Activated T-cell treated with anti-CD3 and anti-CD28 coated beads, Interleukin-2, amount 50 U/mL, for 4 hours (primary cell): Measurements from ENCODE around the gene HMCN2. TPM values are rescaled to one million over a fixed set of nuclear protein-coding genes. Genes with fewer than 3 reads are reported as not detected.
"Not testable (repeated sequence)": the region's sequence is repeated elsewhere in the genome, so short reads cannot be mapped to it uniquely, and the experiment has no call there.

Experiments used
- ATAC-seq, 2 donors: fragments of 200-7000 bp; cut with Tn5 transposase; one replicate each; pipeline ENCODE4 v1.10.0; 2021
- DNase-seq: peaks from one replicate; pipeline ENCODE4 v3.0.0-alpha.2; 2020
- H3K27me3 Mint-ChIP-seq: one replicate; pipeline ENCODE4 v1.8.0; 2021; ENCODE audit warnings: low read depth, mixed read lengths
- H3K36me3 Mint-ChIP-seq: one replicate; pipeline ENCODE4 v1.8.0; 2022; ENCODE audit warnings: mixed read lengths; ENCODE audit not compliant: insufficient read depth
- H3K4me1 Mint-ChIP-seq: one replicate; pipeline ENCODE4 v1.8.0; 2021; ENCODE audit warnings: low read depth, mixed read lengths
- H3K4me3 Mint-ChIP-seq: one replicate; pipeline ENCODE4 v1.8.0; 2021; ENCODE audit warnings: mild to moderate bottlenecking, moderate library complexity, mixed read lengths
- H3K9me3 Mint-ChIP-seq: one replicate; pipeline ENCODE4 v1.8.0; 2021; ENCODE audit warnings: mixed read lengths
- total RNA-seq, 3 donors: library from RNA; stranded (reverse); gene quantifications; one replicate each; pipeline ENCODE4 v1.2.1, GENCODE V29; 2021

The HMCN2 gene
- total RNA-seq, 3 donors from 2014 or later = 0.03 to 0.05 TPM; not detected in 1

DNA sequence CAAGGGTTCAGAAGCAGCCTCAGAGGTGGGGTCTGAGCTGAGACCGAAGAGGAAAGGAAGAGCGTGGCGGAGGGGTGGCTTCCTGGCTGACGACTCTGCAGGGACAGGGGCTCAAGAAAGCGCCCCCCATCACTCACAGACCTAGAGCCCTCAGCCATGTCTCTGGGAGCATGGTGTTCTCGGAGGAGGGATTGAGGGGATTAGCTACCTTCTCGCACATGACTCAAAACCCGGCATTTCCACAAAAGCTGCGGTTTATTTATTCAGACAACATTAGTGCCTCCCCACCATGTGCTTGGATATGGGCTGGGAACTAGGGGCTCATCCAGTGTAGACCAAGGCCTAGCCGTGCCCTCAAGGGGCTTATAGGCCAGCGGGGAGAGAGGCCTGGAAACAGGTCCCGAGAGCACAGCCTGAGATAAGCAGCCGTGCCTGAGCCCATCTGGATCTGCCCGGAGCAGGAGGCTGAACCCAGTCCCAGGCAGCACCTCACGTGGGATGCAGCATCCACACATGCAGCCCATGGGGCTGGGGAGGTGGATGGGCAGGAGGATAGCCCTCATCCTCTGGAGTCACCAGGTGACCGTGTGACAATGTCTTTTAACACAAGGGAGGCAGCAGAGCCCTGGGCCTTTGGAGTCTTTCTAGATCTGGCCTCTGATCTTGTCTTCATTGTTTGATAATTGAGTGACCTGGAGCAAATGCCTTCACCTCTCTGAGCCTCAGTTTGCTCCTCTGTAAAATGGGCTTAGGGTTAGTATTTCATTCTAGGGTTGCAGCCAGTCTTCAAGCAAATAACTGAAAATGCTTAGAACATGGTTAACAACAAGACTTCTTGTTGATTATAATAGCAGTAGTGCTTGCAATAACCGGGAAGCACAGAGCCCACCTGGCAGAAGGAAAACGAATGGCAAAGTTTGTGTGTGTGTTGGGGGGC lies 878 bp upstream of the HMCN2 start:
- Mint-ChIP-seq H3K9me3 (no peaks in the 10 kb centered on the region), H3K27me3 (peaks cover 66% of the 10 kb centered on the region), H3K4me3 (no peak overlapping the region), H3K4me1 (peaks cover 6% of the 10 kb centered on the region), H3K36me3 (no peaks in the 10 kb centered on the region)
- ATAC-seq = no peak
- no peak for DNase-seq

DNA sequence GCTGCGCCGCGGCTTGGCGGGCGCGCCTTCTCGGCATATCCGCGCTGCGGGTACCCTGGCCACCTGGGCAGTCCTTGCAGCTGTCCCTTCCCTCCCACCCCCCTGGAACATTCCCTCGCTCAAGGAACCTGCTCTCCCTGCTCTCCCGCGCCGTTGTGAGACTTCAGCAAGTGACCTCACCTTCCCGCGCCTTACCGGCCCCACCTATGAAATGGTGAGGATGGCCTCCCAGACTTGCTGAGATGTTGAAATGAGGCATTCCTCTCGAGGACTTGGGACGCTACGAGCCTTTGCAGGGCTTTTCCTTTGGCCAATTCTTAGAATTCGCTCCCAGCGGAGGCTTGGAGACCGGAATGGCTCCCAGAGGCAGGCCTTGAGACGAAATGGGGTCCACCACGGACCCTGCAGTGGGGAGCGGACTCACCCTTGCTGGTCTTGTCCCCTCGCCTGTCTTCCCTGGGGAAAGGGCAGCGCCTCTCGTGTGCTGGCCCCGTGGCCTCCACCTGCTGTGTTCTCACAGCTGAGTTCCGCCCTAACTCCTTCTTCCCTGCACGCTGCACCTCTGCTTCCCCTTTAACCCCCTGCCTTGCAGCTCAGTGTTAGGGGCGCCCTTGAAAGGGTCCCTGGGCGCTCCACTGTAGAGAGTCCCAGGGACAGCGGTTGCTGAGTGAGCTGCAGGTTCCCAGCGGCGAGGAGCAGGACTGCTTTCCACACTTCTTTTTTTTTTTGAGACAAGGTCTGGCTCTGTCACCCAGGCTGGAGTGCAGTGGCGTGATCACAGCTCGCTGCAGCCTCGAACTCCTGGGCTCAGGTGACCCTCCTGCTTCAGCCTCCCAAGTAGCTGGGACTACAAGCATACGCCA lies 907 bp downstream of the HMCN2 start:
- Mint-ChIP-seq H3K9me3 (no peaks in the 10 kb centered on the region), H3K4me1 (peaks cover 6% of the 10 kb centered on the region), H3K4me3 (no peak overlapping the region), H3K36me3 (no peaks in the 10 kb centered on the region), H3K27me3 (peaks cover 66% of the 10 kb centered on the region)
- no peak for DNase-seq
- no peak for ATAC-seq

DNA sequence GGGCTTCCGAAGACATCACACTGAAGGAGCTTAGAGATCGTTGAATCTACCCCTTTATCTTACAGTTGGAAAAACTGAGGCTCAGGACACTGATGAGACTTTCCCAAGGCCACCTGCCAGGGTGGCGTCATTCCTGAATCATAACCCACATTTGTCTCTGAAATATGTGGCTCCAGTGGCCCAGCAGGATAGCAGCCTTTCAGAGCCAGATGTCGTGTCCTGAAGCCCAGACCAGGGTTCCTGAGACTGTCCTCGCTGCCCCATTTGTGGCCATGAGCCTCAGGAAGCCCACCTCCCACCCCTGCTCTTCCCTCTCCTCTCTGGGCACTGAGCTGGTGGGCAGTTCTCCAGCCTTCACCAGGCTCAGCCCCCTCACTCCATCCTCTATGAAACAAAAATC lies 2.4 kb downstream of the HMCN2 start:
- Mint-ChIP-seq H3K4me3 (no peak overlapping the region), H3K36me3 (no peaks in the 10 kb centered on the region), H3K9me3 (no peaks in the 10 kb centered on the region), H3K27me3 (peaks cover 63% of the 10 kb centered on the region), H3K4me1 (peaks cover 6% of the 10 kb centered on the region)
- DNase-seq = no peak
- no peak for ATAC-seq

DNA sequence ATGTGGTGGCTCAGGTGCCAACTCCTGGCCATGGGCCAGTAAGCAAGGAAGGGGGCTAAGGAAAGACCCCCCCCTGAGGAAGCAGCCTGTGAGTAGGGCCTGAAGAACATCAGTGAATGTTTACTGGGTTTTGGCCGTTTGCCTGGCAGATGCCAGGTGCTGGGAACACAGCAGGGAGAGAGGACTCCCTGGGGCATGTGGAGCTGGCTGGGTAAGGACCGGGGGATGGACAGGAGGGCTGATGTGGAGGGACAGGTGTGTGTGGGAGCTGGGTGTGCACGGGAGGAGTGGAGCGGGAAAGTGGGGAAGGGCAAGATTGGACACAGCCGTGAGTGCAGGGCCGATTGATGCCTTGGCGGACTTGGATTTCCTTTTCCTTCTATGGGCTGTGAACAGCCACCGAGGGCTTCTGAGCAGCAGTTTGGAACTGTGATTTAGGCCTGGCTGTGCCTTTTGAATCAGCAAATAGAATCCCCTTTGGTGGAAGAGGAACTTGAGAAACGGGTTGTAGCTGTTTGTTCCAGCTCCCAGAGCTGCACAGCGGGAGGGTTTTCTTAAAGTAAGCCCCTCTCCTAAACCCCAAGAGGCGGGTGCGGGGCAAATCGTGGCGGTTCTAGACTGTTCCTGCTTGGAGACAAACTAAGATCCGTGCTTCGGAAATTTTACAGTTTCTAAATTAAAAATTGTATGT lies 3.1 kb downstream of the HMCN2 start:
- Mint-ChIP-seq H3K4me3 (no peak overlapping the region), H3K9me3 (no peaks in the 10 kb centered on the region), H3K4me1 (peaks cover 6% of the 10 kb centered on the region), H3K36me3 (no peaks in the 10 kb centered on the region), H3K27me3 (peaks cover 57% of the 10 kb centered on the region)
- ATAC-seq = no peak
- DNase-seq = no peak

DNA sequence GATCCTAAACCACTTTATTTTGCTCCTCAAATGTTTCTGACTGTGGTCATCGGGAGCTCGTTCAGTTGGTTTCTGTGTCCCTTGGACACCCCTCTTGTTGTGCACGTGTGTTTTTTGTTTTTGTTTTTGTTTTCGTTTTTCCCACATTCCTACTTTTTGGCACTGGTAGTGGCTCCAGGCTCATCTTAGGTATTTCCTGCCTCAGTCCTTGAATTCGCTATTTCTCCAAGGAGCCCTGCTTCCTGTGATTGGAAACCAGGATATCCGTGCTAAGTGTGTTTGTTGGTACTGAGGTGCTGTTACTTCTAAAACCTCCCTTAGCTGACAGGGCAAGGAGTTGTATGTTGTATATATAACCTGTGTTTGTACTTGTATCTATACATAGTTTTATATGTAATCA lies 5.9 kb downstream of the HMCN2 start:
- DNase-seq (no peak), ATAC-seq (no peak)
- no peaks in the 10 kb centered on the region for H3K4me1 Mint-ChIP-seq
- peaks cover 40% of the 10 kb centered on the region for H3K27me3 Mint-ChIP-seq
- H3K9me3 Mint-ChIP-seq = no peaks in the 10 kb centered on the region
- no peak overlapping the region for H3K4me3 Mint-ChIP-seq
- no peaks in the 10 kb centered on the region for H3K36me3 Mint-ChIP-seq

DNA sequence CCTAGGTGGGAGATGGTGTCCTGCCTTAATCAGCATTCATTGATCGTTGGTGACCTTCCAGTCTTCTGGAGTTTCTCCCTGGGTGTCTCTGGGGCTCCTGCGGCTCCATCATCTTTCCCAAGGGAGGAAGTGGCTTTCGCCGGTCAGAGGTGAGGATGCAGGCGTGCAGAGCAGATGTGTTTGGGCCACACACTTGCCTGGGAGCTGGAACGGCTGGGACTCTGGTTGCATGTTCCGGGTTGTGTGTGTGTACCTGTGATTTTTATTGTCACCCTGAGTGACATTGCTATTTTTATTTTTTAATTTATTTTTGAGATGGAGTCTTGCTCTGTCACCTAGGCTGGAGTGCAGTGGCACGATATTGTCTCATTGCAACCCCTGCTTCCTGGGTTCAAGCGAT lies 9.6 kb downstream of the HMCN2 start:
- Mint-ChIP-seq H3K36me3 (no peaks in the 10 kb centered on the region), H3K4me3 (no peak overlapping the region), H3K27me3 (peaks cover 19% of the 10 kb centered on the region), H3K9me3 (no peaks in the 10 kb centered on the region), H3K4me1 (no peaks in the 10 kb centered on the region)
- ATAC-seq = no peak
- DNase-seq = no peak

DNA sequence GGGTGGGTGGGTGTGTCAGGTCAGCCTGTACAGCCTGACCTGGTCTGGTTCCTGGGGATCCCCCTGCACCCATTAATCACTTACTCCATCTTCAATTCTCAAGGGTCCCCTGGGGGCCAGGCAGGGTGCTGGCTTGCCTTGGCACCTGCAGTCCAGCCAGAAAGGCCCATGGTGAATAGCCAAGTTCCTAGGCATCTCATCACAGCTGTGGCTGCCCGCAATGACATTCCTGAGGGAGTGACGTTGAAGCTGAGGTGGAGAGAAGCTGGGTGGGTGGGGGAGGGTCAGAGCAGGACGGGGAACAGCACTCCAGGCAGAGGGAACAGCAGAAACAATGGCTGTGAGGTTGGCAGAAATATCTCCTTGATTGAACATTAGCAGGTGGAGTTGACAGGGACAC lies 10.6 kb downstream of the HMCN2 start:
- no peaks in the 10 kb centered on the region for H3K36me3 Mint-ChIP-seq
- no peaks in the 10 kb centered on the region for H3K4me1 Mint-ChIP-seq
- no peak for DNase-seq
- H3K4me3 Mint-ChIP-seq = no peak overlapping the region
- H3K27me3 Mint-ChIP-seq = peaks cover 17% of the 10 kb centered on the region
- no peaks in the 10 kb centered on the region for H3K9me3 Mint-ChIP-seq
- ATAC-seq = no peak

DNA sequence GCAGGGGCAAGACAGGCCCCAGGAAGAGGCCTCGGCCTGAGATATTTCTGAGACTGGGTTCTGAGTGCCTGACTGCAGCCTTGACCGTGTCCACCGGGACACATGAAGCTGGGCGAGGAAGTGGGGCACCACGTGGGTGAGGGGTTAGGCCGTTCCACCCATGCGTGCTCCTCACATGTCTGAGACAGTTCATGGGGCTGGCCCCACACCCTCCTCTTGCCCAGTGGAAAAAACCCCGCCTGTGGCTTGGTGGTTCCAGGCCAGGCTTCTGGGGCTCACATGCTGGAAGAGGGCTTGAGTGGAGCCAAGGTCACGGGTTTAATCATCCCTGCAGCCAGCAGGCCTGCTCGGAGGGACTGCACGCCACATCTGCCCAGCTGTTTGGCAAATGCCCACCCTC lies 11.4 kb downstream of the HMCN2 start:
- H3K27me3 Mint-ChIP-seq = peaks cover 16% of the 10 kb centered on the region
- H3K36me3 Mint-ChIP-seq = no peaks in the 10 kb centered on the region
- no peaks in the 10 kb centered on the region for H3K4me1 Mint-ChIP-seq
- H3K9me3 Mint-ChIP-seq = no peaks in the 10 kb centered on the region
- no peak for ATAC-seq
- no peak overlapping the region for H3K4me3 Mint-ChIP-seq
- DNase-seq = no peak

DNA sequence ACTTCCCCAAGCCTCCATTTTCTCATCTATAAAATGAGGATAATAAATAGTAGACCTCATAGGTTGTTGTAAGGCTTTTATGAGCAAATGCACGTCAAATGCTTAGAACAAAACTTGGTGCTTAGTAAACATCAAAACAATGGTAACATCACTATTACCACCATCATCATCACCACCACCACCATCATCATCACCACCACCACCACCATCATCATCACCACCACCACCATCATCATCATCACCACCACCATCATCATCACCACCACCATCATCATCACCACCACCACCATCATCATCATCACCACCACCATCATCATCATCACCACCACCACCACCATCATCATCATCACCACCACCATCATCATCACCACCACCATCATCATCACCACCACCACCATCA lies 12.0 kb downstream of the HMCN2 start:
- ATAC-seq, DNase-seq, H3K4me3 Mint-ChIP-seq, H3K36me3 Mint-ChIP-seq, H3K4me1 Mint-ChIP-seq, H3K9me3 Mint-ChIP-seq: not testable (repeated sequence)
- peaks cover 14% of the 10 kb centered on the region for H3K27me3 Mint-ChIP-seq

DNA sequence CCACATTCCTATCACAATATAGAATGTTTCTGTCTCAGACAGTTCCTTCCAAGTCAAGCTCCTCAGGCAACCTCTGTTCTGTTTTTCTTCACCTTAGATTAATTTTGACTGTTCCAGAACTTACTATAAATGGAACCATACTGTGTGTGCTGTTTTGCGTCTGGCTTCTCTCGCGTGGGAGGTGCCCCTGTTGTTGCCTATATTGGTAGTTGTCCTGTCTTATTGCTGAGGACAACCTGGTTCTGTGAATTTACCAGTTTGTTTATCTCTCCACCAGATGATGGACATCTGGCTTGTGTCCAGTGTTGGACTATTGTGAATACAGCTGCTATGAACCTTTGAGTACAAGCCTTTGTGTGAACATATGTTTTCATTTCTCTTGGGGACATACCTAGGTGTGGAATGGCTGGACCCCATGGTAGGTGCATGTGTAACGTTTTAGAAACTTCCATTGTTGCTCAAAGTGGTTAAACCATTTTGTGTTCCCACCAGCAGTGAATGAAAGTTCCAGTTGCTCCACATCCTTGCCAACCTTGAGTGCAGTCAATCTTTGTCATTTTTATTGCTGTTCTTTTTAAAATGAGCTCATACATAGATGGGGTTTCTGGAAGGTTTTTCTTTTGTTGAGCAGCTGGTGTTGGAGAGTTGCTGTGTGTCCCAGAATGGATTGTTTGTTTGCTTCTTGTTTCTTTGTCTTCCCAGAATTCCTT lies 18.1 kb downstream of the HMCN2 start:
- no peak overlapping the region for H3K4me3 Mint-ChIP-seq
- no peaks in the 10 kb centered on the region for H3K4me1 Mint-ChIP-seq
- H3K27me3 Mint-ChIP-seq = peaks cover 32% of the 10 kb centered on the region
- H3K36me3 Mint-ChIP-seq = no peaks in the 10 kb centered on the region
- no peaks in the 10 kb centered on the region for H3K9me3 Mint-ChIP-seq
- DNase-seq (no peak), ATAC-seq (no peak)

DNA sequence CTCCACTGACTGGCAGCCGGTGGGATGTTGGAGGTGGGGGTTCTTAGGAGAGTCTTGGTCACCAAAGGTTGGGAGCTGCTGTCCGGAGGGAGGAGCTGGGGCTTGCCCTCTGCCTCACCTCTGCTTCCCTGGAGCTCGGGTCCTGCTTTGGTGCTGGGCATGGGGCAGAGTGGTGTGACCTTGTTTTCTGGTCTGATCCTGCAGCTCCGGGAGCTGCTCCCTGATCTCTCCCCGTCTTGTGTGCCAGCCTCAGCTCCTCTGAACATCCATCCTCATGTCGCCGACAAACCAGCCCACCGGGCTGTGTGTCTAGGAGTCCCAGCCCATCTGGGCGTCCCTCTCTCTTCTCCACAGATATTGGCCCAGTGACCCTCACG lies 18.7 kb downstream of the HMCN2 start:
- Mint-ChIP-seq H3K27me3 (peaks cover 32% of the 10 kb centered on the region), H3K36me3 (no peaks in the 10 kb centered on the region), H3K4me1 (no peaks in the 10 kb centered on the region), H3K9me3 (no peaks in the 10 kb centered on the region), H3K4me3 (no peak overlapping the region)
- DNase-seq (no peak), ATAC-seq (no peak)

DNA sequence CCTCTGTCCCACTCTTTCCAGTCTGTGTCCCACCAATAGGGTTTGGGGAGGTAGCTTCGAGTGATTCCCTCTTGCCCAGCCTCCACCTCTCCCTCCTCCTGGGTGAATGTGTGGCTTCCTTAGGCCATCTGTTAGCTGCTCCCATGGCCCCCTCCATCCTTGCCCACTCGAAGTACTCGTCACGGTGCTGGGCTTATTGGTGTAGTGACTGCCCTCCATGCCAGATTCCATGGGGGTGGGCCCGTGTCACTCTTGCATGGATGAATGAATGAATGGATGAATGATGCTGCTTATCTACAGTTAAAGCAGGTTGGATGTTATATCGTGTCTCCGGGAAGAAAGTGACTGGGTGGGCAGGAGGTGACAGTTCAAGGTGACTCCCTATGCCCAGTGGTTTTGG lies 19.1 kb downstream of the HMCN2 start:
- Mint-ChIP-seq H3K27me3 (peaks cover 32% of the 10 kb centered on the region), H3K4me1 (no peaks in the 10 kb centered on the region), H3K36me3 (no peaks in the 10 kb centered on the region), H3K9me3 (no peaks in the 10 kb centered on the region), H3K4me3 (no peak overlapping the region)
- DNase-seq = no peak
- no peak for ATAC-seq

DNA sequence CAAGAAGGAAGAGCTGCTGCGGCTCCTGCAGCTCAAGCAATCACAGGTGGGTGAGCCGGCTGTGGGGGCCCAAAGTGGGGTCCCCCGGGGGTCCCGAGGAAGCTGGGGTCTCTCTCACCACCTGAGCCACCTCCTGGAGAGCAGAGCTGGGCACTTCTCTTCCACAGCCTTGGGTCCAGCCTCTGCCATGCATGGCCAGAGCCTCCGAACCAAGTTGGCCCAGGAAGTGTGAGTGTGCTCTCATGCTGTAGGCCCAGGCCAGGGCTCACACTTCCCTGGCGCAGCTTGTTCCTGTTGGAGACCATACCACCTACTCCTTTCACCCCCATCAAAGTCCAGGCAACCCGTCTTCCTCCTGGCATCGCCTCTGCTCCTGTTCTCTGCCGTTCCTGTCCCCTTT lies 19.7 kb downstream of the HMCN2 start:
- ATAC-seq (no peak), DNase-seq (no peak)
- H3K4me1 Mint-ChIP-seq = no peaks in the 10 kb centered on the region
- peaks cover 38% of the 10 kb centered on the region for H3K27me3 Mint-ChIP-seq
- H3K4me3 Mint-ChIP-seq = no peak overlapping the region
- no peaks in the 10 kb centered on the region for H3K9me3 Mint-ChIP-seq
- no peaks in the 10 kb centered on the region for H3K36me3 Mint-ChIP-seq
